Left ventricle myocardium inferior (tissue), 1 donor: Measurements from ENCODE around the gene LINGO1. TPM values are rescaled to one million over a fixed set of nuclear protein-coding genes. Genes with fewer than 3 reads are reported as not detected.

ENCODE experiments used
- DNase-seq: peaks from one replicate; pipeline ENCODE4 v3.0.0-alpha.2; 2020
- H3K27ac ChIP-seq: fragments of 200-600 bp; replicated peaks from 2 replicates; pipeline ENCODE4 v1.8.0; 2021
- H3K27me3 ChIP-seq: fragments of 200-600 bp; 2 replicates; pipeline ENCODE4 v1.8.0; 2021; ENCODE audit warnings: low read depth
- H3K36me3 ChIP-seq: fragments of 200-600 bp; 2 replicates; pipeline ENCODE4 v1.8.0; 2021
- H3K4me1 ChIP-seq: fragments of 200-600 bp; 2 replicates; pipeline ENCODE4 v1.8.0; 2021
- H3K4me3 ChIP-seq: fragments of 200-600 bp; 2 replicates; pipeline ENCODE4 v1.8.0; 2021; ENCODE audit warnings: mild to moderate bottlenecking, moderate library complexity
- H3K9me3 ChIP-seq: fragments of 200-600 bp; replicated peaks from 2 replicates; pipeline ENCODE4 v1.8.0; 2021
- CTCF ChIP-seq: fragments of 200-600 bp; IDR thresholded peaks from 2 replicates; pipeline ENCODE4 v1.8.0; 2021; ENCODE audit warnings: antibody characterized with exemption, mild to moderate bottlenecking, borderline replicate concordance
- intact Hi-C: fragments of 100-400 bp; cut with micrococcal nuclease; formaldehyde crosslinking; loops from one replicate; pipeline ENCODE4 v1.11.0; 2022
- total RNA-seq: library from RNA; stranded (reverse); fragmentation: NEBNext Ultra II Directional; extraction: Animal tissue kit (Norgen Biotek cat#: 25700); gene quantifications from one replicate; pipeline ENCODE4 v1.2.1, GENCODE V29; 2021
- donor health status: DM: no; HTN: yes; CAD: no; lungs with severe emphysema.

The LINGO1 gene
- total RNA-seq, 1 donor from 2014 or later, result 0.96 TPM

- no peaks in the 10 kb centered on the region for H3K27me3 ChIP-seq
- intact Hi-C loops, result no loop called here
- no peak for DNase-seq
- H3K9me3 ChIP-seq, result no peaks in the 10 kb centered on the region
- peaks cover 9% of the 10 kb centered on the region for H3K4me1 ChIP-seq
- no peaks in the 10 kb centered on the region for H3K36me3 ChIP-seq
- no peak overlapping the region for H3K4me3 ChIP-seq
- no peak for TF ChIP-seq CTCF
- no peak overlapping the region for H3K27ac ChIP-seq
Measured at GRCh38 chr15:77597804-77598453, 34.8 kb downstream of the LINGO1 start.

- DNase-seq, result no peak
- Histone ChIP-seq H3K36me3 (no peaks in the 10 kb centered on the region), H3K27ac (no peak overlapping the region), H3K4me1 (peaks cover 9% of the 10 kb centered on the region), H3K27me3 (no peaks in the 10 kb centered on the region), H3K9me3 (no peaks in the 10 kb centered on the region), H3K4me3 (no peak overlapping the region)
- intact Hi-C loops, result no loop called here
- TF ChIP-seq CTCF, result no peak
Measured at GRCh38 chr15:77596821-77597803, 35.6 kb downstream of the LINGO1 start.

GRCh38 chr15:77595231-77595630 is 37.5 kb downstream of the LINGO1 start:
- no peaks in the 10 kb centered on the region for H3K27me3 ChIP-seq
- no peak for TF ChIP-seq CTCF
- H3K9me3 ChIP-seq, result no peaks in the 10 kb centered on the region
- no peak for DNase-seq
- no peak overlapping the region for H3K27ac ChIP-seq
- intact Hi-C loops, result no loop called here
- H3K4me3 ChIP-seq, result no peak overlapping the region
- no peaks in the 10 kb centered on the region for H3K36me3 ChIP-seq
- H3K4me1 ChIP-seq, result peaks cover 4% of the 10 kb centered on the region

GRCh38 chr15:77592758-77593157 is 40.0 kb downstream of the LINGO1 start:
- DNase-seq, result no peak
- Histone ChIP-seq H3K27ac (no peak overlapping the region), H3K9me3 (no peaks in the 10 kb centered on the region), H3K27me3 (no peaks in the 10 kb centered on the region), H3K4me3 (no peak overlapping the region), H3K4me1 (no peaks in the 10 kb centered on the region), H3K36me3 (no peaks in the 10 kb centered on the region)
- intact Hi-C loops, result no loop called here
- TF ChIP-seq CTCF, result no peak

GRCh38 chr15:77591968-77592613 is 40.6 kb downstream of the LINGO1 start:
- Histone ChIP-seq H3K36me3 (no peaks in the 10 kb centered on the region), H3K9me3 (no peaks in the 10 kb centered on the region), H3K27me3 (no peaks in the 10 kb centered on the region), H3K4me3 (no peak overlapping the region), H3K4me1 (no peaks in the 10 kb centered on the region), H3K27ac (no peak overlapping the region)
- intact Hi-C loops, result no loop called here
- TF ChIP-seq CTCF, result no peak
- DNase-seq, result no peak
